ENCODE measurements around the gene CPTP. TPM values are rescaled to one million over a fixed set of nuclear protein-coding genes. Genes with fewer than 3 reads are reported as not detected.
"Not testable (repeated sequence)": the region's sequence is repeated elsewhere in the genome, so short reads cannot be mapped to it uniquely, and the experiment has no call there.

CPTP gene
- total RNA-seq, 1 donor from 2014 or later: 50.2 TPM

DNA sequence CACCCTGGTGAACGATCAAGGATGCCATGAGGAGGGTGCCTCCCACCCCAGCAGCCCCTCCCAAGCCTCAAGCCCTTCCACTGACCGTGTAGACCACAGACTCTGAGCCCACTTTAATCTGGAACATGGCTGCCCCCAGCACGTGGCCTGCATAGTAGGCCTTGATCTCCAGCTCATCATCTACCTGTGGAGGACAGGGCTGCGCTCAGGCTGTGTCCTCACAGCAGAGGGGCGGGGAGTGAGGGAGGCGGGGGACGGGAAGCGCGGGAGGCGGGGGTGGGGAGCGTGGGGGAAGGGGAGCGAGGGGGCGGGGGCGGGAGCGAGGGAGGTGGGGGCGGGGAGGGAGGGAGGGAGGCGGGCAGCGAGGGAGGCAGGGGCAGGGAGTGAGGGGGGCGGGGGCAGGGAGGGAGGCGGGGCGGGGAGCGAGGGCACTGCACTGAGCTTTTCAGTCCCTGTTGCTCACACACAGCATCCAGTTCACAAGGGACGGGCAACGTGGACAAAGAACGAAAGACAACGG is 9.1 kb upstream of the CPTP start:
- intact Hi-C loops (cut with DNase I): no loop called here
- no peak for DNase-seq (ENCODE audit: low spot score)

DNA sequence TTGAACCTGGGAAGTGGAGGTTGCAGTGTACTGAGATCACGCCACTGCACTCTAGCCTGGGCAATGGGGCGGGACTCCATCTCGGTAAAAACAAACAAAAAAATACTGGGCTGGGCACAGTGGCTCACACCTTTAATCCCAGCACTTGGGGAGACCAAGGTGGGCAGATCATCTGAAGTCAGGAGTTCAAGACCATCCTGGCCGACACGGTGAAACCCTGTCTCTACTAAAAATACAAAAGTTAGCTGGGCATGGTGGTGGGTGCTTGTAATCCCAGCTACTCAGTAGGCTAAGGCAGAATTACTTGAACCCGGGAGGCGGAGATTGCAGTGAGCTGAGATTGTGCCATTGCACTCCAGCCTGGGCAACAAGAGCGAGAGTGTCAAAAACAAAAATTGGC is 8.4 kb upstream of the CPTP start:
- DNase-seq (ENCODE audit: low spot score); intact Hi-C loops (cut with DNase I): not testable (repeated sequence)

DNA sequence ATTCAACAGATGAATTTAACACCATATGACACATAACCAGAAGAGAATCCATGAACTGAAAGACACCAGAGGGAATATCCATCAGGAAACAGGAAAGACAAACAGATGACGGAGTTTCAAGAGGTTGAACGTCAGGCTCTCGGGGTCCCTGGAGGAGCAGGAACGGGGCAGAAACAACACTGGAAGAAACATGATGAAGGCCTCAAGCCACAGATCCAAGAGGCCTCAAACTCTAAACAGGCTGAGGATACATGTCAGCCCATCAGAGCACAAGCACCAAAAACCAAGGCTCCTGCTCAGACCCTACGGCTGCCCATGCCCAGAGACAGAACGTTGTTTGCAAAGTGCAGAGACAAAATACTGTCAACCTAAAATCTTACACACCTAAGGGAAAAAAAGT is 7.2 kb upstream of the CPTP start:
- DNase-seq (ENCODE audit: low spot score): no peak
- intact Hi-C loops (cut with DNase I): no loop called here

DNA sequence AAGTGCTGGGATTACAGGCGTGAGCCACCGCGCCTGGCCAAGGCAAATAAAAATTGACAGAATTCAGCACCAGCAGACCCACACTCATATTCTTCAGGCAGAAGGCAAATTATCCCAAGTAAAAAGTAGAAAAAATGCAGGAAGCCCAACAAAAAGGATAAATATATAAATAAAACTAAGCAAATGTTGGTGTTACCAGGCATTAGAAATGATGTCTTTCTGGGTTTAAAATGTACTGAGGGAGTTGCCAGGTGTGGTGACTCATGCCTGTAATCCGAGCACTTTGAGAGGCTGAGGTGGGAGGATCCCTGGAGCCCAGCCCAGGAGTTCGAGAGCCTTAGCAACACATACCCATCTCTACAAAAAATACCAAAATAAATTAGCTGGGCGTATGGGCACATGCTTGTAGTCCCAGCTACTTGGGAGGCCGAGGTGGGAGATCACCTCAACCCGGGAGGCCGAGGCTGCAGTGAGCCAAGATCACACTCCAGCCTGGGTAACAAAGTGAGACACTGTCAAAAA is 6.4 kb upstream of the CPTP start:
- no peak for DNase-seq (ENCODE audit: low spot score)
- intact Hi-C loops (cut with DNase I): no loop called here

DNA sequence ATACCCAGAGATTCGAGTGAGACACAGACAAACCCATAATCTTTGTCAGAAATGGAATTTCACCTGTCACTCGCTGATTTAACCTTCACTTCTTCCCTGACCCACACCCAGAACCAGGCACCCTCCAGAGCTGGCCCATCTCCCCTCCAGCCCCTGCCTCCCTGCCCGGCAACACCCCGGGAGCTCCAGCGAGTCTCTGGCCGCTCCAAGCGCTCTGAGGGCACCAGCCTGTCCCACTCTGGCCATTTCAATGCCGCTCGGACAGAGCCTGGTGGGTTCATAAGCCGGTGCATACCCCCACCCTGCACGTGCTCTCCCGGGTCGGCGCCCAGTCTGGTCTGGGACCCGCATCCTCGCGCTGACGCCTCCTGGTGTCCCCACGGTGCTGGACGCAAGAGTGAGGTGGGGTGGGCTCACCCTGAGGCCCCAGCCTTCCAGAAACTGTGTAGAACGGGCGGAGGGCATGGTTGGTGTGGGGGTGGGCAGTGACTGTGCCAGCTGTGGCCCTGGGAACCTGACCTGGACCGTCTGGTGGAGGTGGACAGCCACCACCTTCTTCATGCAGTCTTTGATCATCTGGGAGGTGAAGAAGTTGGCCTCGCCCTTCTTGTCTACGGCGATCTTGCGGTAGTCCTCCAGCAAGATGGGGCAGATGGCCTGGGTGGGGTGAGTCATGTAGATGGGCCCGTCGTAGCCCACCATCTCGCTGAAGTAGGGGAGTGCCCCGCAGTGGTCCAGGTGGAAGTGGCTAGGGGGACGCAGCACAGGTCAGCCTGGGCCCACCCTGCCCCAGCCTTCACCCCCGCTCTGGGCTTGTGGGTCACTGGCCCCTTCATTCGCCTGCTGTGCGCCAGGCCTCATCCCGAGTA is 5.6 kb upstream of the CPTP start:
- no peak for DNase-seq (ENCODE audit: low spot score)
- intact Hi-C loops (cut with DNase I): no loop called here

DNA sequence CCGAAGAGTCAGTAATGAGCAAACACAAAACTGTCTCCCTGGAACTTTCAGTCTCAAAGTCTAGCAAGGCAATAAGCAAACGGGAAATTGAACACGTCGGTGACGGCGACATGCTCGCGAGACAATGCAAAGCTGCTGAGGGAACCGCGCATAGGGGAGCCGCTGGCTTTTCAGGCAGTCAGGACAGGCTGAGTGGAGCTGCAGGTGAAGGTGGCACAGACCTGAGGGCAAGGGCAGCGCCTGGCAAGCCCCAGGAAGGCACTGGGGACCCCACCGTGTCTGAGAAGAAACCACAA is 5.0 kb upstream of the CPTP start:
- no peak for DNase-seq (ENCODE audit: low spot score)
- intact Hi-C loops (cut with DNase I): no loop called here

DNA sequence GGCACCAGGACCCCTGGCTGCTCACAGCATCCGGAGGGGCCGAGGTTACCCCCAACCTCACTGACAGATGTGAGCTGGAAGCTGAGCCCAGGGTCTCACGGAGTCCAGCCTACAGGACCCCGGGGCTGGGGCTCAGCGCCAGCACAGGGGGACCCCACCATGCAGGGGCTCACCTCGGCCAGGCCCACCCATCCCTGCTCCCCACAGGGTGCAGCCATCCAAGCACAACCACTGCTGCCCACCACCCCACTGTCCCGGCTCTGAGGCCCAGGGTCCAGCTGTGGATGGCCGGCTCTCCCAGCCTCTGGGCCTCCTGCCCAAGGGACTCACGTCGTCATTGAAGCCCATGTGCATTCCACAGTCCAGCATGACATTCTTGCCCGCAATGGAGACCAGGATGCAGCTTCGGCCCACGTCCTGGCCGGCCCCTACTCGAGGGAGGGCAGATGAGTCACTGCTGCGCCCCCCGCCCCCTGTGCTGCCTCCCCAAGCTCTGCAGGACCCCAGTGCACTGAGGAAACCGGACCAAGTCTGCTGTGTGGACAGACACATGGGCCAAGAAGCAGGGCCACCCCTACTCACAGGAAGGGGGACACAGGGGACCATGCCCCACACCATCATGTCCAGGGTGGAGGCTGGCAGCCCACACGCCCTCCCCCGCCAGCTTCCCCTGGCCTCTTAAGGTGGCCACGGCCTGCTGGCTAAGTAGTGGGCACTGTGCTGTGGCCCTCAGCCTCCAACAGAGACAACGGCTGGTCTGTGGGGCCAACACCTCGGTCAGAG is 3.7 kb upstream of the CPTP start:
- DNase-seq (ENCODE audit: low spot score): no peak
- intact Hi-C loops (cut with DNase I): no loop called here

DNA sequence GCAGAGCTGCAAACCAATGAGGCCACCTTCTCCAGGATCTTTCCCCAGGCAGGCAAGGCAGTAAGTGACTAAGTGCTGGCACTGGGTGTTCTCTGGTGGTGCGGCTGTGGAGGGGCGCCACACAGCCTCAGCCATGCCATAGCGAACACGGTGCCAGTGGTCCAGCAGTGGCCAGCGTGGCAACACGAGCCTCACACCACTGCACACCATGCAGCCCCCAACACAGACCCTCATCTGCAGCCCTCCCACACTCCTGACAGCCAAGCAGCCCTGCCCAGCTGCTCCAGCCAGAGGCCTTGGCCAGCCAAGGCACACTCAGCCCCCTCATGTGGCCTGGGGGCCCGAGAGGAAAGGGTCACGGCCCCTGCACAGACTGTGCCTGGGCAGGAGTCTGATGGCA is 3.1 kb upstream of the CPTP start:
- DNase-seq (ENCODE audit: low spot score): no peak
- intact Hi-C loops (cut with DNase I): no loop called here

DNA sequence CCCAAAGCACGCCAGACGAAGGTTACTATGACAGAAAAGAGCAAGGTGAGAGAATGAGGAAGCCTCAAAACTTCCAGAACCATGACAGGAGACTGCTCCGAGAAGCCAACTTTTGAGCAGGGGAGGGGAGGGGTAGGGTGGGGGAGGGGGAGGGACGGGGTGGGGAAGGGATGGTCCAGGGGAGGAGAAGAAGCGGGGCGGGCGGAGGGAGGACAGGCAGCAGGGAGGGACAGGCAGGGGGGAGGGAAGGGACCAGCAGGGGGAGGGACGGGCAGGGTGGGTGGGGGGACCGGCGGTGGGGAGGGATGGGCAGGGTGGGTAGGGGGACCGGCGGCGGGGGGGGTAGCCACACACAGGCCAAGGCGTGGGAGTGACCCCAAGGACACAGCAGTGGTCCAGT is 2.2 kb upstream of the CPTP start:
- DNase-seq (ENCODE audit: low spot score): no peak
- intact Hi-C loops (cut with DNase I): no loop called here

DNA sequence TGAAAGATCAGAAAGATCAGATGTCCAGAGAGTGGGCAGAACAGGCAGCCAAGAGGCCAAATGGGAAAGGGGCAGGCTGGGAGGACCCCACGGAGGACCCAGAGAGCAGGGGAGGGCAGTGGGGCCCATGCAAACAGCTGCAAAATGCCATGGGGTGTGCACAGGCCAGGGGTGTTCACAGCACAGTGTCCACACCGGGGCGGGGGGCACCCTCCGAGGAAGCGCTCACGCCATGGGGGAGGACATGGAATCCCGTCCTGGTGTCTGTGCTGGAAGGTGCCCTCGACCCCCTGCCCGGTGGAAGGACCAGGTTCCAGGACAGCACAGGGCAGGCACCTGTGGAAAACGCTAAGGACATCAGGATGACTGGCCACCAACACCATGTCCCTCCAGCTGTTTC is 1.6 kb upstream of the CPTP start:
- intact Hi-C loops (cut with DNase I): no loop called here
- DNase-seq (ENCODE audit: low spot score): no peak

DNA sequence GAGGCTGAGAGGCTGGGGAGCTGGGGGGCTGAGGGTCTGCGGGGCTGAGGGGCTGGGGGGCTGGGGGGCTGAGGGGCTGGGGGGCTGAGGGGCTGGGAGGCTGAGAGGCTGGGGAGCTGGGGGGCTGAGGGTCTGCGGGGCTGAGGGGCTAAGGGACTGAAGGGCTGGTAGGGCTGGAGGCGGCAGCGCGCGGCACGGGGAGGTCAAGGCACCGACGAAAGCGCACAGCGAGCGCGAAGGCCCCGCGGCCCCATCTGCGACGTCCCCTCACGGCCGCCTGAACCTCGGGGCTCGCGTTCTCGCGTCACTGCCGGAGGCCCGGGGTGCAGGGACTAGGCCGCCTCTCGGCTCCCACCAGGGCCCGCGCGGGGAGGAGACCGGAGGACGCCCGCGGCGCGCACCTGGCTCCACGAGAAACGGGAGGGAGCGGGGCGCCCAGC is 498 bp upstream of the CPTP start:
- no peak for DNase-seq (ENCODE audit: low spot score)
- intact Hi-C loops (cut with DNase I): loop anchor here (2.0 kb wide), 1 partner anchor 23 kb away; no protein-coding TSS in a partner anchor

DNA sequence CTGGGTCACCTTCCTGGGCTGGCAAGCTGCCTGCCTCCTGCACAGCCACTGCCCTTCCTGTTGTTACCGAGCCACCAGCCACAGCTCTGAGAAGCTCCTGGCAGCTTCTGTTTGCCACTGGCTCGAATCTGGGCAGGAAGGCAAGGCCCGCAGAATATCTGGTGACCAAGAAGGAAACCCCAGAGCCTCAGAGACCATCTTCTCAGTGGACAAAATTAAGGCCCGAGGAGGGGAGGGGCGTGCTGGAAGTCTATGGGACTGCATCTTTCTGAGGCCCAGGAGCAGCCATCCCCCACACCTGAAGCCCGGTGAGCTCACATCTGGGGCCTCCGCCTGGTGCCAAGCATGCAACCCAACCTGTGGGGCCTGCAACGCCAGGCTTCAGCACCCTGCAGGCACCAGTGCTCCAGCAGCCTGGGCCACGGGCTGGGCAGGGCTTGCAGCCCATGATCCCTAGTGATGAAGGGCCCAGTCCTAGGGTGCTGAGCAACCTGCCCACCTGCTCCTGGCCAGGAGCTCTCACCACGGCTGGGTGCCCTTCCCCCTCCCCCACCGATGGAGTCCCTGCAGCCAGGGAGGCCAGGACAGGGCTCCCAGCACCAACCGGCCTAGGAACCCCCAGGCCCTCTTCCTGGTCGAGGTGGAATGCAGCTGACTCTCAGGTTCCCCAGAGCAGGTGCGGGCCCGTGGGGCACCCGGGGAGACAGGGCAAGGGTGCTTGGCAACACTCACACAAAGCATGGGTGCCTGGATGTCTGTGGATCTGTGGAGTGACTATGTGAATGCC is 879 bp downstream of the CPTP start:
- intact Hi-C loops (cut with DNase I): loop anchor here (2.0 kb wide), 1 partner anchor 21 kb away; no protein-coding TSS in a partner anchor

DNA sequence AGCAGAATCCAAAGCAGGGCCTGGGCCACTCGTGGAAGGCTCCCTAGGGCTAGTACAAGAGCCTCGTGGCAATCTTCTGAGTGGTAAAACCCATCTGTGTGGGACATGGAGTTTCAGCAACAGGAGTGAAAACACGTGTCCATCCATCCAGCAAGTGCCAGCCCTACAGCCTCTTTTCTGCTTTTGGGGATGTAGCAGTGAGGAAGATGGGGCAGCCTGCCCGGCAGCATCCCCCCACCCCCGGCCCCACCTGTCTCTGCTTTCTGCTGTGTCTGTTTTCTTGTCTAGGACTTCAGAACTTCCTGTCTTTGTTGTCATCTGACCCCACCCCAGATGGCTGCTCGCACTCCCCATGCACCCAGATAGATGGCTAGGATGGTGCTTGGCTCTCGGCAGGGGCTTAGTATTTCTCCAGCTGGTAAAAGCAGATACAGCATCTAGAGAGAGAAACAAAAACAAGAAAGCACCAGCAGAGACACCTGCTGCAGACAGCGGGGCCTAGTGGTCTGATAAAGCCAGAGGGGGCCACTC is 1.5 kb downstream of the CPTP start:
- intact Hi-C loops (cut with DNase I): no loop called here
- DNase-seq (ENCODE audit: low spot score): no peak

More for the DNA sequence above, 879 bp downstream of the CPTP start:
- no peak for DNase-seq (ENCODE audit: low spot score)

DNA sequence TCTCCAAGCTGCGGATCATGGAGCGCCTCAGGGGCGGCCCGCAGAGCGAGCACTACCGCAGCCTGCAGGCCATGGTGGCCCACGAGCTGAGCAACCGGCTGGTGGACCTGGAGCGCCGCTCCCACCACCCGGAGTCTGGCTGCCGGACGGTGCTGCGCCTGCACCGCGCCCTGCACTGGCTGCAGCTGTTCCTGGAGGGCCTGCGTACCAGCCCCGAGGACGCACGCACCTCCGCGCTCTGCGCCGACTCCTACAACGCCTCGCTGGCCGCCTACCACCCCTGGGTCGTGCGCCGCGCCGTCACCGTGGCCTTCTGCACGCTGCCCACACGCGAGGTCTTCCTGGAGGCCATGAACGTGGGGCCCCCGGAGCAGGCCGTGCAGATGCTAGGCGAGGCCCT is 2.7 kb downstream of the CPTP start:
- intact Hi-C loops (cut with DNase I): no loop called here
- DNase-seq (ENCODE audit: low spot score): no peak

DNA sequence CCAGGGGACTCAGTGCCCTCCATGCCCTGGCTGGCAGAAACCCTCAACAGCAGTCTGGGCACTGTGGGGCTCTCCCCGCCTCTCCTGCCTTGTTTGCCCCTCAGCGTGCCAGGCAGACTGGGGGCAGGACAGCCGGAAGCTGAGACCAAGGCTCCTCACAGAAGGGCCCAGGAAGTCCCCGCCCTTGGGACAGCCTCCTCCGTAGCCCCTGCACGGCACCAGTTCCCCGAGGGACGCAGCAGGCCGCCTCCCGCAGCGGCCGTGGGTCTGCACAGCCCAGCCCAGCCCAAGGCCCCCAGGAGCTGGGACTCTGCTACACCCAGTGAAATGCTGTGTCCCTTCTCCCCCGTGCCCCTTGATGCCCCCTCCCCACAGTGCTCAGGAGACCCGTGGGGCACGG is 3.7 kb downstream of the CPTP start:
- intact Hi-C loops (cut with DNase I): no loop called here
- DNase-seq (ENCODE audit: low spot score): no peak

DNA sequence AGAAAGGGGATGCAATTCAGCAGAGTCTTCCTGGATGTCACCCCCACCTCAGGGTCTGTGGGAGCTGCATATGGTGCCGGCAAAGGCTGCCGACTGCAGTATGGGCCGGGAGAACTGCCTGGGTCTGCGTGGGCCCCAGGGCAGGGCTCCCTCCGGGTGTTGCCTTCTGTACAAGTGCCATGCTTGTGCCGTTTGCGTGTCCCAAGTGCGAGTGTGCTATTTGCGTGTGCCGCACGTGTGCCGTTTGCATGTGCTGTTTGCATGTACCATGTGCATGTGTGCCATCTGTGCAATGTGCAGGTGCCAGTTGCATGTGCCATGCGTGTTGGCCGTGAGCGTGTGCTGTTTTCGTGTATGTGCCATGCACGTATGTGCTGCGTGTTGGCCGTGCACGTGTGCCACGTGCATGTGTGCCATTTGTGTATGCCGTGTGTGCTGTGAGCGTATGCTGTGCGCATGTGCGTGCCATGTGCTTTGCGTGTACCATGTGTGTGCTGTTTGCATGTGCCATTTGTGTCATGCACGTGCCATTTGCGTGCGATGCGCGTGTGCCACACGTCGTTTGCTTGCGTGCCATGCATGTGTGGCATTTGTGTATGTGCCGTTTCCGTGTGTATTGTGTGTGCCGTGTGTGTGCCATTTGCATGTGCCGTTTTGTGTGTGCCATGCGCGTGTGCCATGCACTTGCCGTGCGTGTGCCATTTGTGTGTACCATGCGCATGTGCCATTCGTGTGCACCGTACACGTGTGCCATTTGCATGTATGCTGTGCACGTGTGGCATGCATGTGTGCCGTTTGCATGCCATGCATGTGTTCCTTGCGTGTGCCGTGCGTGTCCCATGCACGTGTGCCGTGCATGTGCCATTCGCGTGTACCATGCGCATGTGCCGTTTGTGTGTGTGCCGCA is 5.0 kb downstream of the CPTP start:
- intact Hi-C loops (cut with DNase I): no loop called here
- no peak for DNase-seq (ENCODE audit: low spot score)

DNA sequence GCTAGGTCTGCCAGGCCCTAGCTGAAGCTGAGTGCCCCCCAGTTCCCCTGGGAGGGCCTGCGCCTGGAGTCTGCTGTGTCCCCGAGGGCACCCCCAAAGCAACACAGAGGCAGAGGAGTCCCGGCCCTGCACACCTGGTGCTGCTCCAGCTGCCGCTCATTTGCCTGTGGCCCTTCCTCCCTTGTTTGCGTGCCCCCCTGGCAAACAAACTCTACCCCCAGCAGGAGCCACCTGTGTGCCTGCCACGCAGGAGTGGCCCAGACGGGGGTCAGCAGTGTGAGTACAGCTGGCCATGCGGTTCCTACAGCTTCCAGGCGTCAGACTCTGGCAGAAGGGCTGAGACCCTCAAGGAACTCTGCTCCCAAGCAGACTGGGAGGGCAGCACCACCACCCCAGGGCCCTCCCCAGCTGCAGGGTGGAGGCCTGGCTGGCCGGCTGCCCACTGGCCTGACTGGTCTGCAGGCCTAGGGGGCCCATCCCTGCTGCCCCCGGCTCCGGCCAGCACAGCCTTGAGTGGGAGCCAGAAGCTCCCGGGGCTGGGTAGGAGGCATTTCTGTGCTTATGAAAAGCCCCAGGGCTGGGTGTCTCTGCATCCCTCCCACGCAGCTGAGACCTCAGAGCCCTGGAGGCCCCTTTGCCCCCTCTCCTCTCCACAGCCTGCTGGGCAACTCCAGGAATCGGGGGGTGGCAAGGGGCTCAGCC is 5.9 kb downstream of the CPTP start:
- intact Hi-C loops (cut with DNase I): no loop called here
- no peak for DNase-seq (ENCODE audit: low spot score)
